ENCODE results near the gene KMT2E. TPM values are rescaled to one million over a fixed set of nuclear protein-coding genes. Genes with fewer than 3 reads are reported as not detected.

The KMT2E gene
- total RNA-seq, 2 experiments from 2014 or later: 50.1 to 72.8 TPM

- TF ChIP-seq, protein P1, sequence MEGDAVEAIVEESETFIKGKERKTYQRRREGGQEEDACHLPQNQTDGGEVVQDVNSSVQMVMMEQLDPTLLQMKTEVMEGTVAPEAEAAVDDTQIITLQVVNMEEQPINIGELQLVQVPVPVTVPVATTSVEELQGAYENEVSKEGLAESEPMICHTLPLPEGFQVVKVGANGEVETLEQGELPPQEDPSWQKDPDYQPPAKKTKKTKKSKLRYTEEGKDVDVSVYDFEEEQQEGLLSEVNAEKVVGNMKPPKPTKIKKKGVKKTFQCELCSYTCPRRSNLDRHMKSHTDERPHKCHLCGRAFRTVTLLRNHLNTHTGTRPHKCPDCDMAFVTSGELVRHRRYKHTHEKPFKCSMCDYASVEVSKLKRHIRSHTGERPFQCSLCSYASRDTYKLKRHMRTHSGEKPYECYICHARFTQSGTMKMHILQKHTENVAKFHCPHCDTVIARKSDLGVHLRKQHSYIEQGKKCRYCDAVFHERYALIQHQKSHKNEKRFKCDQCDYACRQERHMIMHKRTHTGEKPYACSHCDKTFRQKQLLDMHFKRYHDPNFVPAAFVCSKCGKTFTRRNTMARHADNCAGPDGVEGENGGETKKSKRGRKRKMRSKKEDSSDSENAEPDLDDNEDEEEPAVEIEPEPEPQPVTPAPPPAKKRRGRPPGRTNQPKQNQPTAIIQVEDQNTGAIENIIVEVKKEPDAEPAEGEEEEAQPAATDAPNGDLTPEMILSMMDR (conservative IDR thresholded peaks at IDR 0.05; ENCODE audit: low read length): no peak
- no peak for TF ChIP-seq EZH2phosphoT487 (IDR thresholded peaks at IDR 0.05; ENCODE audit: borderline replicate concordance, low read depth, low read length)
- POLR2A ChIA-PET: interaction anchor here (0.6 to 3.2 kb wide), 17 partner anchors 8 to 1061 kb away, joined by 3 to 32 read pairs (median 4); no protein-coding TSS in a partner anchor
- Histone ChIP-seq H3K4me1 (ENCODE audit: insufficient read depth, low read length, poor library complexity, severe bottlenecking) (peaks cover 38% of the 10 kb centered on the region), H3K79me2 (ENCODE audit: insufficient read depth, low read depth, low read length) (peaks cover 8% of the 10 kb centered on the region), H3K27ac (ENCODE audit: low read depth, low read length, poor library complexity, severe bottlenecking) (peak overlapping the region; percentile 96), H2AFZ (ENCODE audit: low read length) (no peak overlapping the region), H3K4me3 (ENCODE audit: low read depth, low read length, poor library complexity, severe bottlenecking) (peak overlapping the region; percentile 90), H3K4me2 (ENCODE audit: low read length) (peak overlapping the region; percentile 98), H4K20me1 (ENCODE audit: insufficient read depth, low read length) (peaks cover 36% of the 10 kb centered on the region), H3K9me3 (ENCODE audit: low read length) (no peaks in the 10 kb centered on the region), H3K36me3 (ENCODE audit: insufficient read depth, low read length) (peaks cover 69% of the 10 kb centered on the region), H3K9me2 (ENCODE audit: insufficient read depth, low read length) (no peaks in the 10 kb centered on the region)
- CTCF ChIA-PET (ENCODE audit: unreplicated experiment): interaction anchor here (0.9 to 1.0 kb wide), 2 partner anchors 26 to 27 kb away, joined by 3 to 4 read pairs; no protein-coding TSS in a partner anchor
- intact Hi-C loops (cut with micrococcal nuclease; ENCODE audit: unreplicated experiment): loop anchor here (5.0 to 10.0 kb wide), 2 partner anchors 1062 to 1105 kb away; partner anchors contain the start of gene SYPL1
- no peak for DNase-seq (ENCODE audit: low spot score)
- BruUV-seq (replicated peaks): no TSS peak
Measured at GRCh38 chr7:105009667-105010503, 4.1 kb upstream of the KMT2E start.

GRCh38 chr7:105010504-105011130 lies 3.4 kb upstream of the KMT2E start:
- Histone ChIP-seq H3K27ac (ENCODE audit: low read depth, low read length, poor library complexity, severe bottlenecking) (peak overlapping the region; percentile 96), H3K9me2 (ENCODE audit: insufficient read depth, low read length) (no peaks in the 10 kb centered on the region), H4K20me1 (ENCODE audit: insufficient read depth, low read length) (peaks cover 36% of the 10 kb centered on the region), H3K4me1 (ENCODE audit: insufficient read depth, low read length, poor library complexity, severe bottlenecking) (peaks cover 37% of the 10 kb centered on the region), H3K79me2 (ENCODE audit: insufficient read depth, low read depth, low read length) (peaks cover 15% of the 10 kb centered on the region), H2AFZ (ENCODE audit: low read length) (no peak overlapping the region), H3K9me3 (ENCODE audit: low read length) (no peaks in the 10 kb centered on the region), H3K36me3 (ENCODE audit: insufficient read depth, low read length) (peaks cover 68% of the 10 kb centered on the region), H3K4me3 (ENCODE audit: low read depth, low read length, poor library complexity, severe bottlenecking) (peak overlapping the region; percentile 90), H3K4me2 (ENCODE audit: low read length) (peak overlapping the region; percentile 98)
- no TSS peak for BruUV-seq (replicated peaks)
- intact Hi-C loops (cut with micrococcal nuclease; ENCODE audit: unreplicated experiment): loop anchor here (5.0 to 10.0 kb wide), 2 partner anchors 1062 to 1104 kb away; partner anchors contain the start of gene SYPL1
- CTCF ChIA-PET (ENCODE audit: unreplicated experiment): interaction anchor here (0.9 to 1.0 kb wide), 2 partner anchors 27 kb away, joined by 3 to 4 read pairs; no protein-coding TSS in a partner anchor
- no peak for TF ChIP-seq EZH2phosphoT487 (IDR thresholded peaks at IDR 0.05; ENCODE audit: borderline replicate concordance, low read depth, low read length)
- TF ChIP-seq, protein P1 (conservative IDR thresholded peaks at IDR 0.05; ENCODE audit: low read length): no peak
- DNase-seq (ENCODE audit: low spot score): no peak
- POLR2A ChIA-PET: interaction anchor here (0.8 to 3.2 kb wide), 12 partner anchors 7 to 1060 kb away, joined by 3 to 32 read pairs (median 4); no protein-coding TSS in a partner anchor
